SU-DHL-6 (cell line): ENCODE measurements around the gene LDHAL6A.

Experiments
- EZH2phosphoT487 ChIP-seq: fragments of 200-600 bp; sonication (generic), shearing (Covaris generic); conservative IDR thresholded peaks from 2 replicates; pipeline ENCODE4 v1.6.1; 2018; ENCODE audit warnings: mild to moderate bottlenecking, antibody characterized with exemption, low read length, moderate library complexity, mixed read lengths
- TF ChIP-seq, protein P1 (sequence below): fragments of 200-600 bp; sonication (generic); IDR thresholded peaks from one replicate; pipeline ENCODE4 v1.5.1; 2017; ENCODE audit warnings: antibody characterized with exemption, mild to moderate bottlenecking, low read length, moderate library complexity; ENCODE audit not compliant: insufficient read depth, poor library complexity, severe bottlenecking

DNA sequence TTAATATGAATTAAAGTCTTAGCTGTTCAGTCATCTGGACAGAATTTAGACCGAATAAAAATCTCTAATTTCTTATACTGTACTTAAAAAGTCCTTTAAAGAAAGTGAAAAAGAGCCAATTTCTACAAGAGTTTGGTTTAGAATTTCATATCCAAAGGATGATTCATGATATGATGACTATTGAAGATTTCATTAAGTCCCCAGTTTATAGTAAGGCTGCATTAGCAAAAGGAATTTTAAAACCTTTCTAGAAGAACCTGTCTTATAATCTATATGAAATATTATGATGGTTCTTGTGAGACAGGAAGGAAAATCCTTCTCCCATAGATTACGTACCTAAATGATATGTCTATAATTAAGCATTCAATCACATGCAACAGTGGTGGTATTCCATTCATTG lies 36.3 kb downstream of the LDHAL6A start:
- TF ChIP-seq, protein P1, sequence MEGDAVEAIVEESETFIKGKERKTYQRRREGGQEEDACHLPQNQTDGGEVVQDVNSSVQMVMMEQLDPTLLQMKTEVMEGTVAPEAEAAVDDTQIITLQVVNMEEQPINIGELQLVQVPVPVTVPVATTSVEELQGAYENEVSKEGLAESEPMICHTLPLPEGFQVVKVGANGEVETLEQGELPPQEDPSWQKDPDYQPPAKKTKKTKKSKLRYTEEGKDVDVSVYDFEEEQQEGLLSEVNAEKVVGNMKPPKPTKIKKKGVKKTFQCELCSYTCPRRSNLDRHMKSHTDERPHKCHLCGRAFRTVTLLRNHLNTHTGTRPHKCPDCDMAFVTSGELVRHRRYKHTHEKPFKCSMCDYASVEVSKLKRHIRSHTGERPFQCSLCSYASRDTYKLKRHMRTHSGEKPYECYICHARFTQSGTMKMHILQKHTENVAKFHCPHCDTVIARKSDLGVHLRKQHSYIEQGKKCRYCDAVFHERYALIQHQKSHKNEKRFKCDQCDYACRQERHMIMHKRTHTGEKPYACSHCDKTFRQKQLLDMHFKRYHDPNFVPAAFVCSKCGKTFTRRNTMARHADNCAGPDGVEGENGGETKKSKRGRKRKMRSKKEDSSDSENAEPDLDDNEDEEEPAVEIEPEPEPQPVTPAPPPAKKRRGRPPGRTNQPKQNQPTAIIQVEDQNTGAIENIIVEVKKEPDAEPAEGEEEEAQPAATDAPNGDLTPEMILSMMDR, result no peak
- TF ChIP-seq EZH2phosphoT487, result no peak
